OCI-LY1 (cell line): ENCODE data around the gene BCL2.

Source experiments
- H2AFZ ChIP-seq: fragments of 200-600 bp; sonication (generic), shearing (Covaris generic); 2 replicates; pipeline ENCODE4 v1.6.0; 2014; ENCODE audit warnings: antibody characterized with exemption, mild to moderate bottlenecking, low read length
- H3F3A ChIP-seq: fragments of 200-600 bp; sonication (generic), shearing (Covaris generic); 2 replicates; pipeline ENCODE4 v1.6.0; 2014; ENCODE audit warnings: mild to moderate bottlenecking, antibody characterized with exemption, low read length, moderate library complexity; ENCODE audit not compliant: insufficient read depth
- H3K27ac ChIP-seq: fragments of 200-600 bp; sonication (generic); 2 replicates; pipeline ENCODE4 v1.5.1; 2014; ENCODE audit warnings: low read length, mixed run types, mild to moderate bottlenecking, low read depth; ENCODE audit not compliant: poor library complexity, severe bottlenecking
- H3K27me3 ChIP-seq: fragments of 200-600 bp; sonication (generic); 2 replicates; pipeline ENCODE4 v1.6.0; 2014; ENCODE audit warnings: antibody characterized with exemption, mild to moderate bottlenecking, low read length, moderate library complexity; ENCODE audit not compliant: insufficient read depth
- H3K36me3 ChIP-seq: fragments of 200-600 bp; sonication (generic); 2 replicates; pipeline ENCODE4 v1.6.1; 2014; ENCODE audit warnings: mild to moderate bottlenecking, antibody characterized with exemption, low read length, moderate library complexity, mixed read lengths; ENCODE audit not compliant: insufficient read depth
- H3K4me1 ChIP-seq: fragments of 200-600 bp; sonication (generic); 2 replicates; pipeline ENCODE4 v1.5.1; 2014; ENCODE audit warnings: mild to moderate bottlenecking, low read length, moderate library complexity; ENCODE audit not compliant: insufficient read depth, severe bottlenecking
- H3K4me2 ChIP-seq: fragments of 200-600 bp; sonication (generic), shearing (Covaris generic); 2 replicates; pipeline ENCODE4 v1.6.1; 2014; ENCODE audit warnings: low read length
- H3K4me3 ChIP-seq: fragments of 200-600 bp; sonication (generic); 2 replicates; pipeline ENCODE4 v1.5.1; 2014; ENCODE audit warnings: low read length, low read depth, mild to moderate bottlenecking, mixed read lengths; ENCODE audit not compliant: poor library complexity, severe bottlenecking
- H3K79me2 ChIP-seq: fragments of 200-600 bp; shearing (Covaris generic); 2 replicates; pipeline ENCODE4 v1.6.1; 2016; ENCODE audit warnings: mixed run types, low read length, mixed read lengths; ENCODE audit not compliant: insufficient read depth
- H3K9ac ChIP-seq: fragments of 200-600 bp; sonication (generic), shearing (Covaris generic); 2 replicates; pipeline ENCODE4 v1.6.1; 2014; ENCODE audit warnings: mild to moderate bottlenecking, low read length, mixed read lengths
- H3K9me2 ChIP-seq: fragments of 200-600 bp; sonication (generic), shearing (Covaris generic); 2 replicates; pipeline ENCODE4 v1.6.1; 2014; ENCODE audit warnings: low read depth, mild to moderate bottlenecking, low read length, mixed read lengths
- H3K9me3 ChIP-seq: fragments of 200-600 bp; shearing (Covaris generic); 2 replicates; pipeline ENCODE4 v1.6.1; 2014; ENCODE audit warnings: low read length, mixed read lengths
- H4K20me1 ChIP-seq: fragments of 200-600 bp; sonication (generic), shearing (Covaris generic); 2 replicates; pipeline ENCODE4 v1.6.0; 2016; ENCODE audit warnings: mild to moderate bottlenecking, low read length; ENCODE audit not compliant: insufficient read depth
- EZH2 ChIP-seq: fragments of 200-600 bp; sonication (generic), shearing (Covaris generic); IDR thresholded peaks from 2 replicates; pipeline ENCODE4 v1.8.0; 2017; ENCODE audit warnings: borderline replicate concordance, mixed run types, mild to moderate bottlenecking, antibody characterized with exemption, low read length, moderate library complexity, mixed read lengths
- TF ChIP-seq, protein P1 (sequence below): fragments of 200-600 bp; sonication (generic), shearing (Covaris generic); IDR thresholded peaks from 2 replicates; pipeline ENCODE4 v1.5.1; 2017; ENCODE audit warnings: mild to moderate bottlenecking, antibody characterized with exemption, low read length, moderate library complexity, mixed read lengths

BCL2 gene

GRCh38 chr18:63261029-63261428 is 58.5 kb downstream of the BCL2 start:
- Histone ChIP-seq H3K9me2 (no peaks in the 10 kb centered on the region), H3K4me1 (no peaks in the 10 kb centered on the region), H4K20me1 (no peaks in the 10 kb centered on the region), H2AFZ (no peak overlapping the region), H3K27ac (no peak overlapping the region), H3K79me2 (peaks cover 45% of the 10 kb centered on the region), H3K4me3 (no peak overlapping the region), H3F3A (no peaks in the 10 kb centered on the region), H3K36me3 (peaks cover 74% of the 10 kb centered on the region), H3K9me3 (no peaks in the 10 kb centered on the region), H3K9ac (no peak overlapping the region), H3K27me3 (no peaks in the 10 kb centered on the region), H3K4me2 (no peak overlapping the region)
- TF ChIP-seq EZH2 = no peak
- TF ChIP-seq, protein P1, sequence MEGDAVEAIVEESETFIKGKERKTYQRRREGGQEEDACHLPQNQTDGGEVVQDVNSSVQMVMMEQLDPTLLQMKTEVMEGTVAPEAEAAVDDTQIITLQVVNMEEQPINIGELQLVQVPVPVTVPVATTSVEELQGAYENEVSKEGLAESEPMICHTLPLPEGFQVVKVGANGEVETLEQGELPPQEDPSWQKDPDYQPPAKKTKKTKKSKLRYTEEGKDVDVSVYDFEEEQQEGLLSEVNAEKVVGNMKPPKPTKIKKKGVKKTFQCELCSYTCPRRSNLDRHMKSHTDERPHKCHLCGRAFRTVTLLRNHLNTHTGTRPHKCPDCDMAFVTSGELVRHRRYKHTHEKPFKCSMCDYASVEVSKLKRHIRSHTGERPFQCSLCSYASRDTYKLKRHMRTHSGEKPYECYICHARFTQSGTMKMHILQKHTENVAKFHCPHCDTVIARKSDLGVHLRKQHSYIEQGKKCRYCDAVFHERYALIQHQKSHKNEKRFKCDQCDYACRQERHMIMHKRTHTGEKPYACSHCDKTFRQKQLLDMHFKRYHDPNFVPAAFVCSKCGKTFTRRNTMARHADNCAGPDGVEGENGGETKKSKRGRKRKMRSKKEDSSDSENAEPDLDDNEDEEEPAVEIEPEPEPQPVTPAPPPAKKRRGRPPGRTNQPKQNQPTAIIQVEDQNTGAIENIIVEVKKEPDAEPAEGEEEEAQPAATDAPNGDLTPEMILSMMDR = no peak

DNA sequence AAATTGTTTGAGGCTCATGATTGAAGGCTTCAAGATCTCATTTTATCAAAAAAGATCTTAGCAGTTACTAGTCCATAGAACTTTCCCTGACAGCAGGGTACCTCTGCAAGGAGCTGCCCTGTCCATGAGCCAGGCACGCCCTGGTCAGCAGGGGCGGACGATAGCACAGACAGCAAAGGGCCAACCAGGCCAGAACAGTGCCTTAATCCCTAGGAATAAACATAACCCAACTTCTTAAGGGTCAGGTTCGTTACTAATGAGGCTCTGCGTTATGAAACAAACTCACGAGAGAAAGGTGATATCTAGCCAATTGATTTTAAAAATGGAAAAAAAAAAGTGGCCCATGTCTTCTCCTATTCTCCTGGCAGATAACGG is 59.2 kb downstream of the BCL2 start:
- TF ChIP-seq EZH2 = no peak
- TF ChIP-seq, protein P1 = no peak
- Histone ChIP-seq H3K27ac (no peak overlapping the region), H3K4me1 (no peaks in the 10 kb centered on the region), H3K36me3 (peaks cover 79% of the 10 kb centered on the region), H3K4me3 (no peak overlapping the region), H3K9me2 (no peaks in the 10 kb centered on the region), H3F3A (no peaks in the 10 kb centered on the region), H2AFZ (no peak overlapping the region), H3K4me2 (no peak overlapping the region), H3K9ac (no peak overlapping the region), H3K27me3 (no peaks in the 10 kb centered on the region), H3K9me3 (no peaks in the 10 kb centered on the region), H4K20me1 (no peaks in the 10 kb centered on the region), H3K79me2 (peaks cover 42% of the 10 kb centered on the region)

DNA sequence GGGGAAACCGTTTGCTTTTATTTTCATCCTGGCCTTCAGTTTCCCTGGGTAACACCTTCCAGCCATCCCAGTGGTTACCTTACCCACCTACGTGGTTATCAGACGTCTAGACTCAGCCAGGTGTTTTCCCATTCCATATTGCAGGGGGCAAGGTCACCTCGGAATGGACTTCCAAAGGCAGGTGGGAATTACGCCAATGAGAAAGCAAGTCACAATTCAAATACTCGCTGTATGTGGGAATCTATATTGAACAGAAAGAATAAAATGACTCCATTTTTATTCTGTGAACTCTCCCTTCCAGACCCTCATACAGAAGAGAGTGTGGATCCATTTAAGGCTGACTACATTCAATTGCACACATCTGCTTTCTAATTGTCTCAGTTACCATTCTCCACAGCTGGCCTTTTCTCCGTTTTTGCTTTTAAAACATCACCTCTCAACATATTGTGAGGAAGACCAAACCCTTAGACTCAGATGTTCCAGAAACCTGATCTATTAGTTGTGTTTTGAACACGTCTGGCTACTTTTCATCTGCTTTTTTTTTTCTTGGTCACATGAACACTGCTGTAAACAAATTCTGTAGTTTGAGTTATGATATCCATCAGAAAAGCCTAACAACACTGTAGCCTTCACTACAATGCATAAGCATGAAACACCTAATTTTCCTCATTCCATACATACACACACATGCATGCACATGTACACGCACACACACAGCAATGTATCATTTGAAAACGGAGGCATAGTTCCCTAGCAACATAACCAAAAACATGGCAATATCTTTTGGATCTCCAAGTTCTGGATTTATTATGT is 59.8 kb downstream of the BCL2 start:
- Histone ChIP-seq H3K9me3 (no peaks in the 10 kb centered on the region), H3K9ac (no peak overlapping the region), H3K9me2 (no peaks in the 10 kb centered on the region), H3K36me3 (peaks cover 79% of the 10 kb centered on the region), H2AFZ (no peak overlapping the region), H3K27ac (no peak overlapping the region), H4K20me1 (no peaks in the 10 kb centered on the region), H3K27me3 (no peaks in the 10 kb centered on the region), H3K4me1 (no peaks in the 10 kb centered on the region), H3K4me3 (no peak overlapping the region), H3F3A (no peaks in the 10 kb centered on the region), H3K79me2 (peaks cover 40% of the 10 kb centered on the region), H3K4me2 (no peak overlapping the region)
- TF ChIP-seq EZH2 = no peak
- TF ChIP-seq, protein P1 = no peak
